Adrenal gland (tissue), 12 donors: ENCODE data around the gene STX16. TPM values are rescaled to one million over a fixed set of nuclear protein-coding genes. Genes with fewer than 3 reads are reported as not detected.

Experiments
- DNase-seq, 7 donors: peaks; one replicate each; pipeline ENCODE4 v3.0.0-alpha.2; 2019 to 2020
- H3K27ac ChIP-seq, 5 donors: fragments of 200-600 bp; sonication (generic) in 4 of 5; 1 replicate in 3 of 5; 2 replicates in 2 of 5; pipeline versions ENCODE4 v1.5.1 to v1.8.0; 2016 to 2020; ENCODE audit warnings: mild to moderate bottlenecking in 1 of 5
- H3K27me3 ChIP-seq: fragments of 200-600 bp; 2 replicates; pipeline ENCODE4 v1.8.0; 2021
- H3K36me3 ChIP-seq, 2 donors: fragments of 200-600 bp; replicated peaks in 1 of 2; 1 replicate in 1 of 2; 2 replicates in 1 of 2; pipeline versions ENCODE4 v1.5.1 to v1.8.0; 2018 to 2022
- H3K4me1 ChIP-seq, 2 donors: fragments of 200-600 bp; replicated peaks in 1 of 2; 1 replicate in 1 of 2; 2 replicates in 1 of 2; pipeline versions ENCODE4 v1.5.1 to v1.8.0; 2018 to 2021
- H3K4me3 ChIP-seq, 4 donors: fragments of 200-600 bp; sonication (generic) in 3 of 4; one replicate each; pipeline ENCODE4 v1.5.1; 2016 to 2018
- H3K9me3 ChIP-seq, 3 donors: fragments of 200-600 bp; sonication (generic) in 1 of 3; replicated peaks in 1 of 3; 1 replicate in 2 of 3; 2 replicates in 1 of 3; pipeline versions ENCODE4 v1.5.1 to v1.8.0; 2016 to 2021
- POLR2A ChIP-seq, 2 donors: fragments of 450-650 bp; IDR thresholded peaks; one replicate each; pipeline ENCODE4 v1.6.1; 2017; ENCODE audit warnings: antibody characterized with exemption in 2 of 2, mild to moderate bottlenecking in 2 of 2, moderate library complexity in 1 of 2
- WGBS, 4 donors: extraction: QIAGEN DNeasy Blood & Tissue Kit in 2 of 4; methylation state at CpG; one replicate each; pipeline versions ENCODE4 v1.1.5 to v1.1.7; 2013 to 2017; 5-methylcytosine and 5-hydroxymethylcytosine counted together
- intact Hi-C, 2 donors: fragments of 100-400 bp; cut with DNase I; formaldehyde crosslinking; loops; one replicate each; pipeline versions ENCODE4 v1.14.1 to v1.15.0; 2022 to 2023
- polyA plus RNA-seq, 3 donors: library from polyadenylated mRNA; stranded (reverse); fragments of 200-250 nt in 2 of 3; fragments of 350-450 nt in 1 of 3; fragmentation: Illumina TruSeq in 1 of 3; extraction: RNeasy Lipid Tissue Mini Kit (QIAGEN cat#74804) in 1 of 3; gene quantifications; one replicate each; pipeline ENCODE4 v1.2.3, GENCODE V29; 2013 to 2014
- total RNA-seq, 9 donors: library from RNA; depleted of rRNA in 4 of 9; stranded (reverse); fragments of >200 nt in 4 of 9; fragments of 120-200 nt in 1 of 9; fragmentation: NEBNext Ultra II Directional in 1 of 9; extraction: Animal tissue kit (Norgen Biotek cat#: 25700) in 1 of 9; gene quantifications; one replicate each; pipeline versions ENCODE4 v1.1.0 to v1.2.4, GENCODE V29; 2013 to 2023
- TF ChIP-seq, protein P1 (sequence below), 6 experiments: fragments of 450-650 bp in 4 of 6; fragments of 200-600 bp in 2 of 6; sonication (generic) in 1 of 6; IDR thresholded peaks; 1 replicate in 5 of 6; 2 replicates in 1 of 6; pipeline versions ENCODE4 v1.5.1 to v1.8.0; 2016 to 2021; ENCODE audit warnings: antibody characterized with exemption in 6 of 6, mild to moderate bottlenecking in 2 of 6, moderate library complexity in 1 of 6
- donor health status: healthy with polysubstance abuse.
- donor health status: Bipolar disorder and iron deficiency.
- donor health status: DM: yes; HTN: yes; CAD: no.
- donor health status: DM: no; HTN: no; CAD: no.
- donor health status: DM: no; HTN: no; CAD: no.
- donor health status: DM: yes; HTN: yes; CAD: no.

Gene STX16
- total and polyA plus RNA-seq, 12 donors, result 29.3 to 134 (median 43.6) TPM

DNA sequence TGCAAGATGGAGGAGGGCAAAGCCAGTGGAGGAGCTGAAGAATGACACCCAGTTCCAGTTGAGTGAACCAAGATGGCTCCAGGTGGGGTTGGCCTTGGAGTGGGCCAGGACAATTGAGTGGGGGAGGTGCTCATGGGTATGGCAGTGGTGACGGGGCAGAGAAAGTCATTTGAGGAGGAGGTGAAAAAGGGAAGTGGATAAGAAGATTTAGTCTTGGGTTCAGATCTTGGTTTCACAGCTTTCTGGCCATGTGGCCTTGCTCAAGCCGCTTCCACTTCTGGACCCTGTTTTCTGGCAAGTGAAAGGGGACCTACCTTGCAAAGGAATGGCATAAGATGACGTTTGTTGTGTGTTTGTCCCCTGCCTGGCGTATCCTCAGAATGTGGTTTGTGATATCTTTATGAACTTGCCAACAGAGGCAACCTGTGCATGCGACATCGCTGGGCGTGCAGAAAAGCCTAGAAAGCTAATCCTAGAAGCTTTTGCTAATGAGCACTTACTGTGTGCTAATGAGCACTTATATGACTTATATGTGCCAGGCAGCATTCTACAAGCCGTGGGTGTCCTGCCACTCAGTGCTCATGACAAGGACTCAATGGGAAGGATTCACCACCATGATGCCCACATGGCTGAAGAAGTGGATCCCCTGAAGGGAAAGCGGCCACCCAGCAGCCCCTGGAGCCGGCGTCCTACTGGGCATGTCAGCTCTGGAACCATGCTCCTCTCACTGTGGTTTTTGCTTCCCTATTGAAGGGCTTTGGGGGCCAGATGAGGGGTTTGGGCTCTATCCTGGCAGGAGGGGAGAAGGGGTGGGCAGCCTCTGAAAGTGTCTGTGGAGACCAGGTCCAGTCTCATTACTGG is 23.6 kb upstream of the STX16 start:
- 86 to 95% (median 92%) methylated on average over 10 to 11 of the region's 11 CpGs for WGBS, 4 donors

DNA sequence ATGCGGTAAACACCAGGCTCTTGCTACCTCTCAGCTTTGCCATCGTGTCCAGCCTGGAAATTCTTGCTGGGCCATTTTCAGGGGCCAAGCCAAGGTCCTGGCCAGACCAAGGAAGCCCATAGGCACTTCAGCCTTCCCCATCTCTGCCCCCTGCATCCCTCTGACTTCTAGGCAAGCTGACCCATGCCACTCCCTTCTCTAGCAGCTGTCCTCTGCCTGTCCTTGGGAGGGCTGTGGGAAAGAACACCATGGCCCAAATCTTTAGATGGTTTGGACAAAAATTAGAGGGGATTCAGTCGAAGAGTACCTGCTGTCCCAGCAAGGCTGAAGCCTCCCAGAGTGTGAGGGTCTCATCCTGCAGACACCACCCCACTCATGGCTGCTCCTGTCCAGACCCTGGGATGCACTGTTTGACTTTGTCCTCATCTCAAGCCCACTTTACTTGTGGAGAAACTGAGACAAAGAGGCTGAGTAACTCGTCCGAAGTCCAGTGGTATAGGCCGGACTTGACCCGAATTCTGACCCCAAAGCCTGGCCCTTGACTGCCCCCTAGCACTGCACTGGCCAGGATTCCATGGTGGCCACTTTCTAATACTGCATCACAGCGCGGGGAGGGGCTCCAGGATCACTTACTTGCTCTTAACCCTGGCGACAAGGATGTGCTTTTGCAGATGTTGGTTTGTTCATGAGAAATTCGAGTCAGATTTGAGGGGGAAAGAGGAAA is 22.4 kb upstream of the STX16 start:
- Histone ChIP-seq H3K4me3 (no peak overlapping the region), H3K9me3 (no peaks in the 10 kb centered on the region), H3K27ac (no peak overlapping the region), H3K36me3 (no peaks in the 10 kb centered on the region), H3K4me1 (no peaks in the 10 kb centered on the region), H3K27me3 (no peaks in the 10 kb centered on the region)
- DNase-seq, result no peak
- TF ChIP-seq POLR2A (IDR thresholded peaks at IDR 0.05), result no peak
- TF ChIP-seq, protein P1, sequence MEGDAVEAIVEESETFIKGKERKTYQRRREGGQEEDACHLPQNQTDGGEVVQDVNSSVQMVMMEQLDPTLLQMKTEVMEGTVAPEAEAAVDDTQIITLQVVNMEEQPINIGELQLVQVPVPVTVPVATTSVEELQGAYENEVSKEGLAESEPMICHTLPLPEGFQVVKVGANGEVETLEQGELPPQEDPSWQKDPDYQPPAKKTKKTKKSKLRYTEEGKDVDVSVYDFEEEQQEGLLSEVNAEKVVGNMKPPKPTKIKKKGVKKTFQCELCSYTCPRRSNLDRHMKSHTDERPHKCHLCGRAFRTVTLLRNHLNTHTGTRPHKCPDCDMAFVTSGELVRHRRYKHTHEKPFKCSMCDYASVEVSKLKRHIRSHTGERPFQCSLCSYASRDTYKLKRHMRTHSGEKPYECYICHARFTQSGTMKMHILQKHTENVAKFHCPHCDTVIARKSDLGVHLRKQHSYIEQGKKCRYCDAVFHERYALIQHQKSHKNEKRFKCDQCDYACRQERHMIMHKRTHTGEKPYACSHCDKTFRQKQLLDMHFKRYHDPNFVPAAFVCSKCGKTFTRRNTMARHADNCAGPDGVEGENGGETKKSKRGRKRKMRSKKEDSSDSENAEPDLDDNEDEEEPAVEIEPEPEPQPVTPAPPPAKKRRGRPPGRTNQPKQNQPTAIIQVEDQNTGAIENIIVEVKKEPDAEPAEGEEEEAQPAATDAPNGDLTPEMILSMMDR (IDR thresholded peaks at IDR 0.05), result no peak
- intact Hi-C loops, result no loop called here
- WGBS, 4 donors, result 82 to 92% (median 85%) methylated on average over 6 to 11 of the region's 11 CpGs

More for the DNA sequence above, 23.6 kb upstream of the STX16 start:
- TF ChIP-seq, protein P1 (IDR thresholded peaks at IDR 0.05), result no peak
- no peak for TF ChIP-seq POLR2A (IDR thresholded peaks at IDR 0.05)
- no peak for DNase-seq
- intact Hi-C loops, result no loop called here
- Histone ChIP-seq H3K27ac (no peak overlapping the region), H3K27me3 (no peaks in the 10 kb centered on the region), H3K36me3 (no peaks in the 10 kb centered on the region), H3K9me3 (no peaks in the 10 kb centered on the region), H3K4me3 (no peak overlapping the region), H3K4me1 (no peaks in the 10 kb centered on the region)

DNA sequence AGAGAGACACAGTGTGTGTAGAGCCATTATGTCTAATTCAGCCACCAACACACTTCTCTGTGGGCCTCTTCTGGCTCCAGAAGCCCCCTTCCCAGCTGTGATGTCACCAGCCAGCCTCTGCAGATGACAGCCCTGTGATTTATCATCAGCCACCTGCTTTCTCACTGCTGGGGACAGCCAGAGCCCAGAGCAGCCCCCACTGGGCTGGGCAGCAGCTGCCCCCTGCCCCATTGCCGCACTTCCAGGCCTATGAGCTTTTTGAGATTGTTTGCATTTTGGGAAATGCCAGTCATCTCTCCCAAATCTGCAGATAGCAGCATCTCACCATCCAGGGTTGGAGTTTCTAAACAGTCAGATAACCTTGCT is 21.9 kb upstream of the STX16 start:
- Histone ChIP-seq H3K27ac (no peak overlapping the region), H3K4me1 (no peaks in the 10 kb centered on the region), H3K36me3 (no peaks in the 10 kb centered on the region), H3K27me3 (no peaks in the 10 kb centered on the region), H3K9me3 (no peaks in the 10 kb centered on the region), H3K4me3 (no peak overlapping the region)
- no peak for TF ChIP-seq POLR2A (IDR thresholded peaks at IDR 0.05)
- TF ChIP-seq, protein P1 (IDR thresholded peaks at IDR 0.05), result no peak
- DNase-seq, result no peak
- intact Hi-C loops, result no loop called here
- 89 to 100% (median 98%) methylated on average over 1 of the region's 1 CpG for WGBS, 4 donors

DNA sequence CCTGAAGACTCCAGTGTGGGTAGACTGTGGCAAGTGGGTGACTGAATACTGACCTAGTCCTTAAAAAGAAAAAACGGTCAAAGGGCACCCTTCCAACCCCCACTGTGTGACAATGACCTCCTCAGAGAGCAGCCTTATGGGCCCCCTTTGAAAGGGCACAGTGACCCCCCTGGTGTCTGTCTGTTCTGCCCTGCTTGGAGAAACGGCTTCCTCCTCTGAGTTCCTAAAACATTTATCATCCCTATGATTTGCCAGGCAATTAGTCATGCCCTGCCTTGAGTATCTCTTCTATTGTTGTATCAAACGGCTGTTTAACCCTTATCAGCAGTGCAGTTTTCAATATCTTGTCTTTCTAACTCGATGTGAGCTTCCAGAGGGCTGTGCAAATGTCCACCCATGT is 21.0 kb upstream of the STX16 start:
- no peak for DNase-seq
- no peaks in the 10 kb centered on the region for H3K27me3 ChIP-seq
- no peak overlapping the region for H3K27ac ChIP-seq
- no peaks in the 10 kb centered on the region for H3K36me3 ChIP-seq
- TF ChIP-seq POLR2A (IDR thresholded peaks at IDR 0.05), result no peak
- TF ChIP-seq, protein P1 (IDR thresholded peaks at IDR 0.05), result no peak
- H3K4me3 ChIP-seq, result no peak overlapping the region
- no peaks in the 10 kb centered on the region for H3K4me1 ChIP-seq
- intact Hi-C loops, result no loop called here
- WGBS, 4 donors, result 20 to 30% (median 22%) methylated on average over 4 of the region's 4 CpGs
- no peaks in the 10 kb centered on the region for H3K9me3 ChIP-seq
